NCI-H82 (cell line): Measurements from ENCODE around the gene STMN1.
"Not testable (repeated sequence)": the region's sequence is repeated elsewhere in the genome, so short reads cannot be mapped to it uniquely, and the experiment has no call there.

Experiments used
- DNase-seq: peaks from one replicate; lab custom pipeline; 2025; lab: John Stamatoyannopoulos, UW

Gene STMN1

DNA sequence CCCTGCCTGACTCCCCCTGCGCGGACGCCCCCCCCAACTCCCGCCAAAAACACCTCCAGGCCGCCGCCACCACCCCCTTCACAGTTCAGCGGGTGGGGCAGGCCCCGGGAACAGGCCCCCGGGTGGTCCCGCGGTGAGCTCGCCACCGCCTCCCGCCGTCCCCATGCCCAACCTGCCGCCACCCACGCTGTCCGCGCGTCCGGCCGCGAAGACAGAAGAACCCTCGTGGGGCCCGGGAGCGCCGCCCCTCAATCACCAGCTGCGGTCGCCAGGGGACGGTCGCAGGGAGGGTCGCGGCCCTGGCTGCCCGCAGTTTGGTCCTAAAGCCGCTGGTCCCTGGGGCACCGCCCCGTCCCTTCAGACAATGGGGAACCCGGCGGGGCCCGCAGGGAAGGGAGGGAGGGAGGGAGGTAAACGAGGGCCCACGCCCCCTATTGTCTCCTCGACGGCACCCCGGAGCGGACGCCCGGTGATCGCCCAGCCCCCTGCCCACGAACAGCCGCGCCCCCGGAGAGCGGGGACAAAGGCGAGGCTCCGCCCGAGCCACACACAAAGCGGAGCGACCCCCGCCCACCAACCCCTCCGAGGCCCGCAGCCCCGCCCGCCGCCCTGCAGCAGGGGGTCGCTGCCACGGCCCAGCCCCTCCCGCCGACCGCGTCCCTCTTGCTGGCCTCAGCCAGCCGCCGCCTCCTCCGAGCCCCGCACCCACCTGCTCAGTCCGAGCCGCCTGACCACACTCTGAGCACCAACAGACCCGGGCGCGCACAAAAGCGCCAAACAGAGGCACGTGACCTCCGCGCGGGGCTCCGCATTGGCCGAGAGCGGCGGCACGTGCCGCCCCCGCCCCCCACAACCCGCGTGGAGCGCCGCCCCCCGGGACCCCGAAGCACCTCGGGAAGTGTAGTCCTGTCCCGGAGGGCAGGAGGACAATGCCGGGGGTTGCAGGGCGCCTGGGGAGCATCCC lies at the start of gene STMN1:
TSS of gene STMN1 (minus strand) at position 740 of the 964 bp plus-strand sequence. CDS start 1,743 bp downstream, outside the sequence.
- DNase-seq, result peak; percentile 98

- no peak for DNase-seq
These were observed 49.3 kb upstream of the STMN1 start for GRCh38 chr1:25955553-25955952.

GRCh38 chr1:25954282-25954938 lies 48.2 kb upstream of the STMN1 start:
- no peak for DNase-seq

- peak; percentile 100 for DNase-seq
These were observed 46.7 kb upstream of the STMN1 start for GRCh38 chr1:25952841-25953401.

DNA sequence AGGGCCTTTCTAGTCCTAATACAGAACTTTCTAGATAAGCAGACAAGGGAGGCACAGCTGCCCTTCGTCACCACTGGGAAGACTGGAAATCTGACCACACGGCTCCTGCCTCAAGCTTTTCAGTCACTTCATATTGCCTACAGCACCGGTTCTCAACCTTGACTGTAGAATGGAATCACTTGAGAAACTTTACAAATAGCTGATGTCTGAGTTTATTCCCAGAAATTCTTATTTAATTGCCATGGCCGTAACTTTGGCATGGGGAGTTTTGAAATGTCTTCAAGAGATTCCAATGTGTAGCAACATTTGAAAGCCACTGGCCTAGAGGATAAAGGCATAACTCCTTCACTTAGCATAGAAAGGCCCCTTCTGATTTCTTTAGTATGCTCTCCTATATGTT lies 42.4 kb upstream of the STMN1 start:
- DNase-seq, result no peak

GRCh38 chr1:25947027-25947426 lies 40.8 kb upstream of the STMN1 start:
- no peak for DNase-seq

DNA sequence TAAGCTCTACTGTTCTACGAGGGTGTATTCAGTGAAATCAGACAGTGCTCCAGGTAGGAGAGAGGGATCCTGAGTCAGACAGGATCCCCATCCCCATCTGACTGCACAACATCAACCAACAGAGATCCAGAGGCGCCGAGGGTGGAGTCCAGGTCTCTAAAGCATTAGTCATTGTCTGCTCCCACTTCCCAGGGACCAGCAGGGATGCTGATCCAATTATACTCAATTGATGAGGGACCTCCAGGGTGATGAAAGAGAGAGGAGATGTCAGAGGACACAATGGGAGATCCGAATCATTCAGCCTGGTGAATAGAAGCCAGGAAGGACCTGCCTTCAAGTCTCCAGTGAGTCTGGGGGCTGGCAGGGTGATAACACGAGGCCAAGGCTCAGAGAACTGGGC lies 39.5 kb upstream of the STMN1 start:
- peak; percentile 98 for DNase-seq

- no peak for DNase-seq
These were observed 38.8 kb upstream of the STMN1 start for GRCh38 chr1:25944986-25945385.

DNA sequence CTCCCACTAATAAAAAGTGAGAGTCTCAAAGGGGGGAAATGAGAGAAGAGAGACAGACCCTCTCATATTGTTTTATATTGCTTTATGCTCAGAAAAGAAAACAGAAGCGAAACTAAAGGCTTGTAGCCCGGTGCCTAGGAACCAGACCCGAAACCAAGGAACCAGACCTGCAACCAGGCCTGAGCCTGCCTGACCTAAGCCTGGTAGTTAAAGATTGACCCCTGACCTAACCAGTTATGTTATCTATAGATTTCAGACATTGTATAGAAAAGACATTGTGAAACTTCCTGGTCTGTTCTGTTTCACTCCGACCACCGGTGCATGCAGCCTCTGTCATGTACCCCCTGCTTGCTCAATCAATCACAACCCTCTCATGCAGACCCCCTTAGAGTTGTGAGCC lies 37.3 kb upstream of the STMN1 start:
- not testable (repeated sequence) for DNase-seq

DNA sequence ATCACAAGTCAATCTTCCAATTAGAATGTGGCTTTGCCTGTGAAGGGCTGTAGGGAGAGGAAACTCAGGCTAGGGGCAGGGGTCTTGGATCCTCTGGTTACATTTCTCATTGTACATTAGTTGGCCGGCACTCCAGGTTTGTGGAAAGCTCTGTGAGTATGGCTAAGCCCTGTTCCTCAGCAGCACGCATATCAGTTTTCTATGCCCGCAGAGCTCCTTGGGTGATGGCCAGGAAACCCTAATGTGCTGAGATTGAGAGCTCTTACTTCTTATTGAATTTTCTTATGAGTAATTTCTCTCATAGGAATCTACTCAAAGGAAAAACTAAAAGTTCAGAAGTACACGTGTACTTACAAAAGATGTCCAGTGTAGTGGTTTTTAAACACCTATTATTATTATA lies 30.7 kb upstream of the STMN1 start:
- no peak for DNase-seq

GRCh38 chr1:25933479-25934365 lies 27.5 kb upstream of the STMN1 start:
- DNase-seq, result no peak

- DNase-seq, result not testable (repeated sequence)
These were observed 26.7 kb upstream of the STMN1 start for GRCh38 chr1:25932811-25933400.

GRCh38 chr1:25932321-25932720 lies 26.1 kb upstream of the STMN1 start:
- peak; percentile 36 for DNase-seq

GRCh38 chr1:25929016-25929415 lies 22.8 kb upstream of the STMN1 start:
- DNase-seq, result no peak

GRCh38 chr1:25927521-25928265 lies 21.5 kb upstream of the STMN1 start:
- peak; percentile 98 for DNase-seq

DNA sequence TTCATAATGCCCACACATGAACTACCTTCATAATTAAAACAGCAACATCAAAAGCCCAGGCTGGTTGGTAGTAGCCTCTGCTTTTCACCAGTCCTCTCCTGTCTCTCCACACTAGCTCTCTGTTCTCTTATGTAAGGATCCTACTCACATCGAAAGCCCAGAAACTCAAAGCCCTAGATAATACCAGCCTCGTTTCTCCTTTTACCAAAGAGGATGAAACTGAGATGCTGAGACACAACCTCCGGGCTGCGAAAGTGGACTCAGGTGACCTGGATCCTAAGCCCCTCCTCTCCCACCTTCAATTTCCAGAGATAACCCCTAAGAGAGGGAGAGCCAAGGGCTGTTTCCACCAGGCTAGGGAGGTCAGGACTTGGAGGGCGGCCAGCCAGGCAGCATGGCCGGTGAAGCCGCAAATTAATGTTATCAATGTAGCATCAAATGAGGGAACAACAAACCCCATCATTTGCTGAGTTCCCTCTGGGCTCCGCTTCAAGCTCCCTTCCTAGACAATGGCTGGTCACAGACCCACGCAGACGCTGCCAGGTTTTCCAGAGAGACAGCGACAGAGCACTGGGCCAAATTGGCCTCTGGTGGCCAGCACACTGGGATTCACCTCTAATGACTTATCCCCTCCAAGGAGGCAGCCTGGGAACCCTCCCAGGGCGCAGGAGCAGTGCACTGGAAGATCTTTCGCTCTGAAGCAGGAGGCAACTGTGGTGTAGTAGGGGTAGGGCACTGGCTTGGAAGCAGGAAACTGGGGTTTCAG lies 20.7 kb upstream of the STMN1 start:
- peak; percentile 86 for DNase-seq

DNA sequence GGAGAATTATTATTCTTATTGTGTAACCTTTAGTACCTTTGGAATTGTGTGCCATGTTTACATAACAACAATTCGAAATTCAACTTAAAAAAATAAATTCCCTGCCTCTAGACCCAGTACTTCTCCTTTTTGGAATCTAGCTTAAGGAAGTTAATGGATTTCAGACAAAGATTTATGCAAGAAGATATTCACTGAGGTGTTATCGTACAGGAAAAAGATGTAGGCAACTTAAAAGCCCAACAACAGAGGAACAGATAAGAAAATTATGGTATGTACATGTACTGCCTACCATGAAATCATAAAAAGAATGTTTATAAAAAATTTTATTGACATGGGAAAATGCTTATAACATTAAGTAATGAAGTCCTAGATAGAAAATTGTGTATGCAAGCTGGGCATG lies 18.2 kb upstream of the STMN1 start:
- DNase-seq, result no peak

GRCh38 chr1:25922971-25923552 lies 16.8 kb upstream of the STMN1 start:
- DNase-seq, result no peak
